ENCODE measurements around the gene BTF3L4.
"Not testable (repeated sequence)": the region's sequence is repeated elsewhere in the genome, so short reads cannot be mapped to it uniquely, and the experiment has no call there.

Gene BTF3L4

GRCh38 chr1:52033190-52034049, 22.7 kb upstream of the BTF3L4 start, which contains the start of gene KTI12:
Gene KTI12 (minus strand): TSS chr1:52033810. CDS start chr1:52033761, 49 bp downstream.
- Histone ChIP-seq H3K9me3 (ENCODE audit: control insufficient read depth in 5 of 5, low read length in 5 of 5) (no peaks in the 10 kb centered on the region), H3K36me3 (ENCODE audit: control insufficient read depth in 5 of 5, insufficient read depth in 5 of 5, low read length in 5 of 5) (peaks cover 0 to 11% (median 5%) of the 10 kb centered on the region in 5 donors), H3K27ac (ENCODE audit: low read depth, low read length) (peak within 1 kb of the TSS; percentile 68), H3K9ac (ENCODE audit: low read length in 5 of 5) (peak within 1 kb of the TSS; percentile 77 to 93 (median 88)), H3K4me3 (ENCODE audit: low read depth in 1 of 5, low read length in 5 of 5) (peak within 1 kb of the TSS; percentile 90 to 100 (median 100)), H3K27me3 (ENCODE audit: control insufficient read depth in 5 of 5, insufficient read depth in 4 of 5, low read length in 5 of 5) (no peaks in the 10 kb centered on the region), H3K4me1 (ENCODE audit: control insufficient read depth in 5 of 5, insufficient read depth in 5 of 5, low read length in 5 of 5) (peaks cover 8 to 45% (median 26%) of the 10 kb centered on the region in 5 donors)

- Histone ChIP-seq H3K27me3 (ENCODE audit: control insufficient read depth in 5 of 5, insufficient read depth in 4 of 5, low read length in 5 of 5) (no peaks in the 10 kb centered on the region), H3K9ac (ENCODE audit: low read length in 5 of 5) (peak overlapping the region in 4 of 5 donors; percentile 87 to 93 (median 88)), H3K36me3 (ENCODE audit: control insufficient read depth in 5 of 5, insufficient read depth in 5 of 5, low read length in 5 of 5) (peaks cover 0 to 13% (median 5%) of the 10 kb centered on the region in 5 donors), H3K4me1 (ENCODE audit: control insufficient read depth in 5 of 5, insufficient read depth in 5 of 5, low read length in 5 of 5) (peaks cover 8 to 45% (median 26%) of the 10 kb centered on the region in 5 donors), H3K4me3 (ENCODE audit: low read depth in 1 of 5, low read length in 5 of 5) (peak overlapping the region; percentile 61 to 100 (median 100)), H3K27ac (ENCODE audit: low read depth, low read length) (peak overlapping the region; percentile 68), H3K9me3 (ENCODE audit: control insufficient read depth in 5 of 5, low read length in 5 of 5) (no peaks in the 10 kb centered on the region)
Observed at GRCh38 chr1:52034050-52034384, 22.1 kb upstream of the BTF3L4 start.

GRCh38 chr1:52037402-52037814, 18.7 kb upstream of the BTF3L4 start:
- peaks cover 7 to 36% (median 12%) of the 10 kb centered on the region in 5 donors for H3K36me3 ChIP-seq (ENCODE audit: control insufficient read depth in 5 of 5, insufficient read depth in 5 of 5, low read length in 5 of 5)

GRCh38 chr1:52037909-52038308, 18.2 kb upstream of the BTF3L4 start:
- no peaks in the 10 kb centered on the region for H3K27me3 ChIP-seq (ENCODE audit: control insufficient read depth in 5 of 5, insufficient read depth in 4 of 5, low read length in 5 of 5)
- peaks cover 0 to 27% (median 10%) of the 10 kb centered on the region in 5 donors for H3K4me1 ChIP-seq (ENCODE audit: control insufficient read depth in 5 of 5, insufficient read depth in 5 of 5, low read length in 5 of 5)
- no peaks in the 10 kb centered on the region for H3K9me3 ChIP-seq (ENCODE audit: control insufficient read depth in 5 of 5, low read length in 5 of 5)
- no peak overlapping the region for H3K9ac ChIP-seq (ENCODE audit: low read length in 5 of 5)
- no peak overlapping the region for H3K4me3 ChIP-seq (ENCODE audit: low read depth in 1 of 5, low read length in 5 of 5)
- peaks cover 7 to 36% (median 12%) of the 10 kb centered on the region in 5 donors for H3K36me3 ChIP-seq (ENCODE audit: control insufficient read depth in 5 of 5, insufficient read depth in 5 of 5, low read length in 5 of 5)
- H3K27ac ChIP-seq (ENCODE audit: low read depth, low read length), result no peak overlapping the region

More at GRCh38 chr1:52037402-52037814, 18.7 kb upstream of the BTF3L4 start:
- no peaks in the 10 kb centered on the region for H3K9me3 ChIP-seq (ENCODE audit: control insufficient read depth in 5 of 5, low read length in 5 of 5)
- H3K4me1 ChIP-seq (ENCODE audit: control insufficient read depth in 5 of 5, insufficient read depth in 5 of 5, low read length in 5 of 5), result peaks cover 3 to 32% (median 15%) of the 10 kb centered on the region in 5 donors
- no peaks in the 10 kb centered on the region for H3K27me3 ChIP-seq (ENCODE audit: control insufficient read depth in 5 of 5, insufficient read depth in 4 of 5, low read length in 5 of 5)
- H3K4me3 ChIP-seq (ENCODE audit: low read depth in 1 of 5, low read length in 5 of 5), result no peak overlapping the region
- no peak overlapping the region for H3K27ac ChIP-seq (ENCODE audit: low read depth, low read length)
- H3K9ac ChIP-seq (ENCODE audit: low read length in 5 of 5), result no peak overlapping the region

- Histone ChIP-seq H3K27ac (ENCODE audit: low read depth, low read length) (no peak overlapping the region), H3K4me1 (ENCODE audit: control insufficient read depth in 5 of 5, insufficient read depth in 5 of 5, low read length in 5 of 5) (peaks cover 0 to 8% (median 0%) of the 10 kb centered on the region in 5 donors), H3K4me3 (ENCODE audit: low read depth in 1 of 5, low read length in 5 of 5) (no peak overlapping the region), H3K27me3 (ENCODE audit: control insufficient read depth in 5 of 5, insufficient read depth in 4 of 5, low read length in 5 of 5) (no peaks in the 10 kb centered on the region), H3K9ac (ENCODE audit: low read length in 5 of 5) (no peak overlapping the region), H3K36me3 (ENCODE audit: control insufficient read depth in 5 of 5, insufficient read depth in 5 of 5, low read length in 5 of 5) (peaks cover 7 to 36% (median 12%) of the 10 kb centered on the region in 5 donors), H3K9me3 (ENCODE audit: control insufficient read depth in 5 of 5, low read length in 5 of 5) (no peaks in the 10 kb centered on the region)
Observed at GRCh38 chr1:52041551-52042185, 14.4 kb upstream of the BTF3L4 start.

- H3K9me3 ChIP-seq (ENCODE audit: control insufficient read depth in 5 of 5, low read length in 5 of 5), result no peaks in the 10 kb centered on the region
- no peak overlapping the region for H3K9ac ChIP-seq (ENCODE audit: low read length in 5 of 5)
- no peak overlapping the region for H3K4me3 ChIP-seq (ENCODE audit: low read depth in 1 of 5, low read length in 5 of 5)
- H3K27me3 ChIP-seq (ENCODE audit: control insufficient read depth in 5 of 5, insufficient read depth in 4 of 5, low read length in 5 of 5), result no peaks in the 10 kb centered on the region
- no peaks in the 10 kb centered on the region for H3K4me1 ChIP-seq (ENCODE audit: control insufficient read depth in 5 of 5, insufficient read depth in 5 of 5, low read length in 5 of 5)
- no peak overlapping the region for H3K27ac ChIP-seq (ENCODE audit: low read depth, low read length)
- H3K36me3 ChIP-seq (ENCODE audit: control insufficient read depth in 5 of 5, insufficient read depth in 5 of 5, low read length in 5 of 5), result peaks cover 4 to 15% (median 8%) of the 10 kb centered on the region in 5 donors
Observed at GRCh38 chr1:52045236-52045635, 10.9 kb upstream of the BTF3L4 start.

GRCh38 chr1:52045666-52046195, 10.4 kb upstream of the BTF3L4 start:
- H3K36me3 ChIP-seq (ENCODE audit: control insufficient read depth in 5 of 5, insufficient read depth in 5 of 5, low read length in 5 of 5), result peaks cover 6 to 10% (median 8%) of the 10 kb centered on the region in 5 donors
- H3K9ac ChIP-seq (ENCODE audit: low read length in 5 of 5); H3K4me3 ChIP-seq (ENCODE audit: low read depth in 1 of 5, low read length in 5 of 5); H3K9me3 ChIP-seq (ENCODE audit: control insufficient read depth in 5 of 5, low read length in 5 of 5); H3K27me3 ChIP-seq (ENCODE audit: control insufficient read depth in 5 of 5, insufficient read depth in 4 of 5, low read length in 5 of 5); H3K4me1 ChIP-seq (ENCODE audit: control insufficient read depth in 5 of 5, insufficient read depth in 5 of 5, low read length in 5 of 5); H3K27ac ChIP-seq (ENCODE audit: low read depth, low read length): not testable (repeated sequence)

- peaks cover 0 to 12% (median 7%) of the 10 kb centered on the region in 5 donors for H3K36me3 ChIP-seq (ENCODE audit: control insufficient read depth in 5 of 5, insufficient read depth in 5 of 5, low read length in 5 of 5)
- H3K27me3 ChIP-seq (ENCODE audit: control insufficient read depth in 5 of 5, insufficient read depth in 4 of 5, low read length in 5 of 5); H3K9ac ChIP-seq (ENCODE audit: low read length in 5 of 5); H3K4me3 ChIP-seq (ENCODE audit: low read depth in 1 of 5, low read length in 5 of 5); H3K9me3 ChIP-seq (ENCODE audit: control insufficient read depth in 5 of 5, low read length in 5 of 5); H3K27ac ChIP-seq (ENCODE audit: low read depth, low read length); H3K4me1 ChIP-seq (ENCODE audit: control insufficient read depth in 5 of 5, insufficient read depth in 5 of 5, low read length in 5 of 5): not testable (repeated sequence)
Observed at GRCh38 chr1:52049337-52049736, 6.8 kb upstream of the BTF3L4 start.

- Histone ChIP-seq H3K27me3 (ENCODE audit: control insufficient read depth in 5 of 5, insufficient read depth in 4 of 5, low read length in 5 of 5) (no peaks in the 10 kb centered on the region), H3K27ac (ENCODE audit: low read depth, low read length) (no peak overlapping the region), H3K9me3 (ENCODE audit: control insufficient read depth in 5 of 5, low read length in 5 of 5) (no peaks in the 10 kb centered on the region), H3K4me3 (ENCODE audit: low read depth in 1 of 5, low read length in 5 of 5) (peak overlapping the region in 4 of 5 donors; percentile 93 to 97 (median 96)), H3K9ac (ENCODE audit: low read length in 5 of 5) (peak overlapping the region in 4 of 5 donors; percentile 89 to 99 (median 90)), H3K36me3 (ENCODE audit: control insufficient read depth in 5 of 5, insufficient read depth in 5 of 5, low read length in 5 of 5) (peaks cover 0 to 12% (median 5%) of the 10 kb centered on the region in 5 donors), H3K4me1 (ENCODE audit: control insufficient read depth in 5 of 5, insufficient read depth in 5 of 5, low read length in 5 of 5) (peaks cover 7 to 49% (median 45%) of the 10 kb centered on the region in 5 donors)
Observed at GRCh38 chr1:52053862-52054261, 2.2 kb upstream of the BTF3L4 start.

Measured in subcutaneous abdominal adipose tissue (tissue), 5 donors.